ENCODE data around the gene TNIK.

TNIK gene

DNA sequence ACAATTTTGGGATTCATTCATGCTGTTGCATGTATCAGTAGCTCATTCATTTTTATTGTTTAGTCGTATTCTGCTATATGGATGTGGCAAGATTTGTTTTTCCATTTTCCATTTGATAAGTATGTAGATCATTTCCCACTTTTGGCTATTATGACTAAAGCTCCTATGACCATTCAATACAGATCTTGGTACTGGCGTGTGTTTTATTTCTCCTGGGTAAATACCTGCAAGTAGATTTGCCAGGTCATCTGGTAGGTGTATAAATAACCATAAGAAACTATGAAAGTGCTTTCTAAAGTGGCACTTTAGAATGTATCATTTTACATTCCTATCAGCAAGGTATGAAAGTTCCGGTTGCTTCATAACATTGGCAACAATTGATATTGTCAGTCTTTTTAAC lies 124.6 kb downstream of the TNIK start:
- DNase-seq: no peak

DNA sequence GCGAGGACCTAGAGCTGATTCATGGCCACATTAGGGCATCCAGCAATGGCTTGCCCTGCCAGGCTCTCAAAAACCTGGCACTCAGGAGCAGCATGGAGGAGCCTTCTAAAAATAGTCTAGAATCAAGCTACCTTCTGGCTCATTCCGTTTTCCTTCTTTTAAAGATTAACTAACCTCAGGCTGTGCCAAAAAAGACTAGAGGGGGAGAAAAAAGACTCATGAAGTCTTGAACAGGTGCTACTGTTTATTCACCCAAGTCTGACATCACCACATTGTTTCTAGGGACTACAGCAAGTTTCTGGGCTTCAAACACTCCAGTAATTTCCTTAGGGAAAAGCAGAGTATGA lies 125.8 kb downstream of the TNIK start:
- no peak for DNase-seq

DNA sequence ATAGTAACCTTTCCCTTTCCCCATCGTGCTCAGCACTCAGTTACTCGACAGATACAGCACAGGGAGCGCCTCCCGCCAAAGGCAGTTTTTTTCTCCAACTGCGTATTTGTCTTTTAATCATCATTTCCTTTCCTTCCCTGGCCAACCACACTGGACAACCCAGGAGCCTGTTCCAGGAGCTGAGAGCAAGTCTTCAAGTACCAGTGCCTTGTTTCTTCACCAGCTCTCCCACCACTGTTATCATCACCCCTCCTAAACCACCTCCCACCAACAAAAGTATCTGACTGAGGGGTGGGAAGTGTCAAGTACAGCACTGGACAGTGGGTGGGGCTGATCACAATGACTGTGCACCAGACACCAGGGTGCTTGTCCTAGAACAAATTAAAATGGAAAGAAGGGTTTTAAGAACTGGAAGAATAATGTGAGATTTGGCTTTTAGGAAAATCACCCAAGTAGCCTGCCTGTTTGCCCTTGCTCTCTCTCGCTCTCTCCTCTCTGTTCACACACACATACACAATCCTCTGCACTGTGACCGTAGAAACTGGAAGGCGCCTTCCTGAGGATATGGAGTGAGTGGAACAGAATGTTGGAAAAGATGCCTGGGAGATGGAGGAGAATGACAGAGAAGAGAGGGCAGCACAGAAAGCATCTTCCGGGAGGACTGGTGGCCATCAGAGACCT lies 126.3 kb downstream of the TNIK start:
- no peak for DNase-seq

DNA sequence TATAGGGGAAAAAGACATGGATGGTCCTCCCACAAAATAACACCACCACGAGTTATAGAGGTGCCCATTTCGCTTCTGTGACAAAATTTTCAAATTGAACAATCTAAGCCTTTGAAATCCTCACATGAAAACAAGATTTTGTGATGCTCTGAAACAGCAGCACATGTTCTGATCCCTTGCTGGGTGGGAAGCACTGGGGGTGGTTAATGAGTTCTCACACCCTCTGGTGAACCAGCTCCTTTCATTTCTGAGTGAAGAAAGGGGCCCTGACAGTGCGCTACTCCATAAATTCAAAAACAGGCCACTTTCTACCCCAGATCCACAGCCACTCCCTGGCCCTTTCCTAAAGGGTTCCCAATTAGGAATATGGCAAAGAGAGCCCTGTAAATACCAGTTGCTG lies 129.3 kb downstream of the TNIK start:
- no peak for DNase-seq

DNA sequence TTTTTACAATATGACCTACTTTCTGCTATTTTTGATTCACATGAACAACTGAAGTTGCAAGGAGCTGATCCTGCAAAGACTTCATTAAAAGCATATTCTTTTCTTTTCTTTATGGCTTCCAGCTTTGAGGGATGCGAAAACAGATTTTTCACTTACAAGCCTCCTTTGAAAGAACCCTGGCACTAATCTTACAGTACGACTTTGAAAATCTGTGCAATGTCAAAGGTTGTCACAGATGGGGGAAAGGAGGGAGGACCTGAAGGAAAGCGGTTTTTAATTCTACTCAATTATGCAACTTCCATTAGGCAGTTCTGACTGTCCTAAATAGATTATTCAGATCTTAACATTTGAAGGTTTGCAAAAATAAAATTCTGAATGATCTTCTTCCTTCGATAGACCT lies 130.5 kb downstream of the TNIK start:
- no peak for DNase-seq

DNA sequence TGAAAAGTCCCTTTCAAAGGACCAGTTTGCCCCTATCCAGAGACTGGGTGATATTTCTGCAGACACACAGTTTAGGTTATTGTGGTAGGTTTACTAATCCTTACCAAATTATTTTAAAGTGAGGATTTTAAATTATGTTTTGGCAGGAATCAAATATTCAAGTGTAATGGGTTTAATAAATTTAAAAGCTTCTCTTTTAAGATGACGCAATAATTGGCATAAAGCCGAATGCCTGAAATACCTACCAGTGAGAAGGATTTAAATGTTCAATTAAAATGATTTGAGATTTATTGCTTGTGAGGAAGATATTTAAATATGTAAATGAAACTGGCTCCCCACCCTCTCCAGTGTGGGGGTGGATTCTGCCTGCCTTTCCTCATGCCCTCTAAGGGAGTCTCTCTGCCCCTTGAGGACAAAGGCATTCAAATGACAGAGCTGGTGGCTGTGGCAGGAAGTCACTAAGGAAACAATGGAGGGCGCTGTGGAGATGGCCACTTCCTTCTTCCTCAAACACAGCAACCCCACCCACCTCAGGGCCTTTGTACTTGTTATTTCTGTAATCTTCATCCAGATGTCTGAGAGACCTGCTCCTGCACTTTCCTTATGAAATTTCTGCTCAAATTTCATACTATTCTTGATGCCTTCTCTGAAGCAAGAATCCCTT lies 131.7 kb downstream of the TNIK start:
- no peak for DNase-seq

DNA sequence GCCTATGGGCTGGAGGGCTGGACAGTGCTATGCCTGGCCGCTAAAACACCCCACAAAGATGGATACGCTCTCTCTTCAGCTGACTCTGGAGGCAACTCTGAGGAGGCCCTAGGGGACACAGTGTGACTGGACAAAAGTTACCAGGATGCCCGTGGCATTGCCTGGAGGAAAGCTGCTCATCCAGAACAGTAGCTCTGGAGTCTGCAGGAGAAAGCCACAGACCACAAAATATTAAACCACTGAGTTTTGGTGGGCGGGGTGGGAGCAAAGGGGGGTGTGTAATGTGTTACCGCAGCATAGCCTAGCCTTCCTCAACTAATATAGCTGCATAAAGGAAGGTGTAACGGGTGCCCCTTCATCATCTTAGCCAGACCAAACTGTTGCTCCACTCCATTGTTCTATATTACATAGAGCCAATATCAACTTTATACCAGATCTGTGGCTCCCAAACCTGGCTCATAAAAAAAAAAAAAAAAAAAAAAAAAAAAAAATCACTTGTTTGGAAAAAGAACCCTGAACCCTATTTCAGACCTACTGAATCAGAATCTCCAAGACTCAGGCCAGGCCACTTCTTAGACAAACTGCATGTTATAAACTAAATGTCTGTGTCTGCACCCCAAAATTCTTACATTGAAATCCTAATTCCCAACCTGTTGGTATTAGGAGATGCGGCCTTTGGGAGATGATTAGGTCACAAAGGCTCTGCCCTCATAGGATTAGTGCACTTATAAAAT lies 132.6 kb downstream of the TNIK start:
- no peak for DNase-seq

DNA sequence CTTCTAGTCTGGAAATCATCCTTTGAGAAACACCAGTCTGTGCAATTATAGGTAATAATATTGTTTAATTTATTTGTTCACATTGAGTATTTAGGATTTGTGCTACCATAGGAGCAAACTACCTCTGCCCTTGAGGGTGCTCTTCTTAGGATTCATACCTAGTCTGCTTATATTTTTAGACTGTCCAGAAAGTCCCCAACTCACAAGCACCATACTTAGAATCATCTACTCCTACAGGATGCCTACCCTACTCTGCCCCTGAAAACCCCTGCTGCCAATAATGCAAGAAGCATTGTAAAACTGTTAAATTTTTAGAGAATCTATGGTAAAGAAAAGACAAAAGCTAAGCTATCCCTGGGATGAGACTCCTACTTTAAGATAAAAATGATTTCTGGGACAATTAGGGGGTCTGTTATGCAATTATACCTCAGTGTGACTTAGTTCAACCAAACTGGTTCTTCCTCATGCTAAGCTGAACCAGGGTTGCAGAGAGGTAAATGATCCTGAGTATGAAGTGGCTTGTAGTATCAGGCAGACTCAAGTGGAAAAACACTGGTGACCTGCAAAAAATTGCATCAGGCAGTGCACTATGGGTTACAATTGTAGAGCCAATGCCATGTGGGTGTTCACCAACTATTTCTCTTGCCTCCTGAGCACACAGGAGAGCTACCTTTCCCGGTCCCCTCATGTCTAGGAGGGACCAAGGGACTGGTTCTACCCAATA lies 133.3 kb downstream of the TNIK start:
- no peak for DNase-seq

DNA sequence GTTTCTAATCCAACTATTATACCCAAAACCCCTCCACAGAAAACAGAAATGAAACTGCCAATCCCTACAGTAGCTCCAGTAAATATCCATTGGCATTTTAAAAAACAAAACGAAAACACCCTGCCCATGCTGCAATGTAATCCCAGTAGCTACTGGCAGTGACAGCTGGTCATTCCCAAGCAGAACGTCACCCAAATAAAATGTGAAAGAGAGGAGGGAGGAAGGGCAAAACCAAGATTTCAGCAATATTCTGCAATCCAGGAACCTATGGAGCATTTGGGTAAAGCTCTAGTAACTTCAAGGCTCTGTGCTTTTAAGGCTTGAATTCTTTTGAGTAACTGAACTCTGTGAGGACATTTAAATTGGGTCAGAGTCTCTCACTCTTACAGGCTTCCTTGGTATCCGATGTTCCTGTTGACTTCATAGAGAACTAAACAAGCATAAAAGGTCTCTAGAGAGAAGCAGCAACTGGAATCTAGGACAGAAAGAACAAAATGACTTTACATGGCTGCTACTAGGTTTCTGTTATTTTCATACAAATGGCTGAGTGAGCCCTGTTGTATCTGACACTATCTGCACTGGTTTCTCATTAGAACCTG lies 136.2 kb downstream of the TNIK start:
- no peak for DNase-seq

DNA sequence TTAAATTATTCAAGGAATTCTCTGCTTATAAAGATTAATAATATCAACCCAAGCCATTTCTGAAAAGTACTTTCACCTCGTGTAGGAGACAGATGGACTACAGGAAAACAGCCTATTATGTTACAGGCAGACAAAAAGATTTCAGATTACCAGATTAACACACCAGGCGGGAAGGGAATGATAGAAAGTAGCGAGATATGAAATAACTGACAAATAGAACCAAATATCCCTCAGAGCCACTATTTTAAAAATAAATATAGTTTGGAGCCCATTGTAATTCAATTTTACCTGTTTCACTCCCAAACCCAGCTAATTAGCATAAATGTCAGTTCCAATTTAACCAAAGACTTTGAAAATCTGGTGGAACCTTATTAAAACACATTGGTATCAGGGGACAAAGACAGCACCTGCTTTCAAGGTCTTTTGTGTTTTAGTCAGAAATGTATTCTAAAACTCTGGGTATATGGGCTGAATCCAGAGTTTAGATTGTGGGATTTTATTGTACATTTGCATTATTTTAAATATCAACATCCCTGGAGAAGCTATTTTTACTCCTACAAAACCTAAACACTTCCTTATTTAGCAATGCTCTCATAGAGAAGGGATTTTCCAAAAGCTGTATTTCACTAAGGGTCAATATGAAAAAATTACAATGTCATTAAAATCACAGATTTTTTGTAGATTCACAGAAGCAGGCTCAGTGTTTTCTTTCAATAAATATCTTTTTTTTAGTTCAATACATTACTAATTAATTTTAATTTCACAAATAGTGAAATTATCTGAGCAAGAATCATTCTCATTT lies 138.4 kb downstream of the TNIK start:
- no peak for DNase-seq

DNA sequence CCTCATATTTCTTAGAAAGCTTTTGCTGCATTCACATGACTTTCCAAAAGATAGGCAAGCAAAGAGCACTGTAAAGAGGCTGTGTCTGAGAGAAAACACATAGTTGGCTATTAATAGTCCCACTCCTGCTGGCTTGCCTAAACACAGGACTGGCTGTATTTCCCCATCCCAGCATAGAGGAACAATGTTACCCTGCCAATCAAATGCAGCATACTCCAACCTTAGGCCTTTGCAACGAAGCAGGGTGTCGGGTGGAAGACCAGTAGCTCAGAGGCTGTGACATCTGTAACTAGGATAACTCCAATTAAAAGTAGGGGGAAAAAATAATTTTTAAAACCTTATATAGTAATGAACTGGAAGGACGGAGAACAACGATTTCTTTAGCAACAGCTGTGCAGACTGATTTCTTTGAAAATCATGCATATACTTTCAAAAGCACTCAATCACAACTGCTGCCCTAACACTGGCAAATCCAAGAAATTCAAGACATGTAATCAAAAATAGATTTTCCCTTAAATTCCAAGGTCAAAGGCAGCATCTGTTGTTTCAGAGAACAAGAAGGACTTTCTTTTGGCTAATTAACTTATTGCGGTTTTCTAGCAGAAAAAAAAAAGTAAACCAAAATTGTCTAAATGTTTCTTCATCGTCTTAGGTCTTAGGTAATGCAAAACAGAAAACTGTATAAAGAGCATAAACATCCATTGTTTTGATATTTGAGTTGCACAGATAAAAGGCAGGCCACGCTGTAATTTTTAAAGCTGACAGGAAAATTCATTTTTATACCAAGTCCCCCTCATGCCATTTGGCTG lies 139.3 kb downstream of the TNIK start:
- DNase-seq: no peak

DNA sequence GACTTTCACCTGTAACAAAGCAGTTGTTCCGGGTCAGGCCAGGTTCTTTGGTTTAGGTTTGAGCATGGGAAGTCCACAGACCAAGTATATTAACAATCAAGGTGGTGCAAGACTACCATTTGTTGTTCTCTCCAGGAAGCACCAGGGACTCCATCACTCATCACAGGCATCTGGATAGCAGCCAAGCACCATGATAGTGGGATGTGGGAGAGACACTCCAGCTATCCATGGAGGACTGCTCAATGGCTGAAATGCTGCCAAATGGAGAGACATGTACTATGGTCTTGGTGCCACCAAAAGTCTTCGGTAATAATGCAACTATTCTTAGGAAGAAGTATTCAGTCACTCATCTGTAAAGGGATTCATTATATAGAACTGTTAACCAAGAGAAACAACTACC lies 143.0 kb downstream of the TNIK start:
- no peak for DNase-seq

DNA sequence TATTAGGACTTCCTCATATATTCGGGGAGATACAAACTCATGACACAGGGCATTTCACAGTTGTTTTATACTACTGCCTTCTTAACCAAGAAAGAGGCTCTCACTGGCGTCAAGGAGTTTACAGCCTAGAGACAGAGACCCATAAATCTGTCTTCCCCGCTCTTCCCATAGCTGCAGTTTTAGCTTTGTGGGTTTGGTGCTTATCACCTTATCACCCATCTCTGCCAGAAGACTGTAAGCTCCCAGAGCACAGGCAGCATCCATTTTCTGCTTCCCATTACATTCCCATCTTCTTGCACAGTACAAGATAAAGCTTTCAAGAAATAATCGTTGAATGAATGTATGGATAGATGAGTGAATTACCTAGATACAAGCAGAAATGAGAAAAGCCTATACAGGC lies 144.3 kb downstream of the TNIK start:
- no peak for DNase-seq

DNA sequence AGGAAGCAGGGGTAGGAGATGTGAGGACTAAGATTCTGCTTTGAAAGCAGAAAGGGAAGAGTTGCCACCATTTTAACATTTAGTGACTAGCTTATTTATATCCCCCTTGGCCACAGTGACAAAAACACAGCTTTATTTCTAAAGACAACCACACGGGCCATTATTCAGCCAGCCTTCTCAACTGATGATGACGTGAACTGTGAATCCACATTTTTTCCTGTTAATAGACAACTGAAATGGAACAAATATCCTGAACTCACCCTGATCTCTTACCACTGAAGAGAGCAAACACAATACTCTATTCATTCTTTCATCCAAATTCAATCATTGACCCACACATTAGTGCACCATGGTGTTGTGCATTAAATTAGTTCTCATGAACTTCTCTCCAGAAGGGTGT lies 145.1 kb downstream of the TNIK start:
- no peak for DNase-seq

DNA sequence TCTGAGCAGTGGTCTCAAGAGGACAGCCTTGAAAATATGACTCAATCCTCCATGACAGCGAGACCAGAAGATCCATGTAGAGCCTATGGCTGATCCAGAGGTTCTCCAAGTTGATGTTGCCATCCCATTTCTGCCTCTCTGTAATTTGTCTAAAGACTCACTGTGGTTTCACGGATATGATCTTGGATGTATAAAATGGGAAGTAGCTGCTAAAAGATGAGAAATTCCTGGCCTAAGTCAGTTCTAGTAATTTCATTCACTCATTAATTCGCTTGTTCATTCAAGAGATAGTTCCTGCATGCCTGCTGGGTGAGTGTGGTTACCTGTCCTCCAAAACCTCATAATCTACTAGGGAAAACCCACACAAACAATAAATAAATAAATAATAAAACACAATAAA lies 145.9 kb downstream of the TNIK start:
- DNase-seq: no peak

DNA sequence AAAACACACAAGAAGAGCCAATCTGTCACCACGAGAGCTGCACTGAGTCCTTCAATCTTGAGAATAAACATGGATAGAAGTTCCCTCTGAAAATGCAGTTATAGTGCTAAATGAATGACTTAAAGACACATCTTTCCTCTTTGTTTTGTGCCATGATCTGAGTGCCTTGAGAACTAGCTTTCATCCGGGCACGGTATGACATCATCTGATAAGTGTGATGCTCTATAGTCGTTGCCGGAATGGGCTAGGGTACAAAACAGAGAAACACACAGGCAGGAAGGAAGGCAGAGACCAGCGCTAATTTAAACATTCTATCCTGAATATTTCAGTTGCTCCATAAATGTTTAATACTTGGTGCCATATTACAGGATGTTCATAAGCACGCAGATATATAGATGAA lies 146.5 kb downstream of the TNIK start:
- no peak for DNase-seq

DNA sequence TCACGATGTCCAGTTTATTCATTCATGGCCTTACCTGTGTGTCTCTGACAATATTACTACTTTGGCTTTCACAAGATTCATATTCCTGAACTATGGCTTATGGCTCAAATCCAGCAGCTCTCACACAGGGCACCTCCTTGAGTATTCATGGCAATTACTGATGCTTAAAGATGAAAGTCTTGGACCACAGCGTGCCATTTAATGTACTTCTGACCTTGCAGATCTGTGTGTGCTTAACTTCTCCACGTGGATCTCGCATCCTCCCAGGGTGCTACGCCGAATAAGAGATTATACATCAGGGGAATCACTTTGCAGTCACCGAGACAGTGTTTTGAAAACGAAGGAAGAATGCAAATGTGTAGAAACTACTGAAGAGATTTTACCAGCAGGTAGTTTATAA lies 147.5 kb downstream of the TNIK start:
- no peak for DNase-seq

DNA sequence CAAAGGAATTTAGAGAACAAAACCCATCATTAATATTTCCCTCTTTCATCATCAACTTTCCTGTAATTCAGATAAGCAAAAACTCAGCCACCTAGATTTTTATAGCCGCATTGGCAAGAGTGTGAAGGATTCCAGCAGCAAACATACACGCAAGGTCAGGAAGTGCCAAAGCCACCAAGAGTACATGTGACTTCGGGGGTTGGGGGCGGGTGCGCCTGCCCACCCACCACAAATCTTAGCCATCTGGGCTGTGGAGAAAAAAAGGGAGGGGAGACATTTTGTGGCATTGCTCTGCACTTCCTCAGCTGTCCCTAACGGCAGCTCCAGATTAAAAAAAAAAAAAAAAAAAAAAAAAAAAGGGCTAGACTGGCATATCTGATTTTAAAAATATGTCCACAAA lies 148.4 kb downstream of the TNIK start:
- DNase-seq: no peak

DNA sequence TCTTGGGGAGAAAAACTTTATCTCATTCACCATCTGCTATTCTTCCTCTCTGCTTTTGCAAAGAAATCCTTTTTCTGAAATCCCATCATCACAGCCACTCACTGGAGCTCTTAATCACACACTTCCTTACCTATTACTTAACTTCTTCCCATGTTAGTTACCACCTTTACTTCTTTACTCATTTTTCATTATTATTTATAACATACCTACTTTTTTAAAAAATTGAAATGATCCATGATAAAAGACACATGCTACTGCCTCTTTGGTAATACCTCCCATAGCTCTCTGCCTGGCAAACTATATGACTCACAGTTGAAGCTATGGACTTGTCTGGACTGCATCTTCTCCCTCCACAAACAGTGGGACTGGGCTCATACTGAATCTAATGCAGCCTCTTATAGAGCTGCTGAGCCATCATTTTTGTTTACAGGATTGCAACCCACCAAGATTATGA lies 150.3 kb downstream of the TNIK start:
- no peak for DNase-seq

DNA sequence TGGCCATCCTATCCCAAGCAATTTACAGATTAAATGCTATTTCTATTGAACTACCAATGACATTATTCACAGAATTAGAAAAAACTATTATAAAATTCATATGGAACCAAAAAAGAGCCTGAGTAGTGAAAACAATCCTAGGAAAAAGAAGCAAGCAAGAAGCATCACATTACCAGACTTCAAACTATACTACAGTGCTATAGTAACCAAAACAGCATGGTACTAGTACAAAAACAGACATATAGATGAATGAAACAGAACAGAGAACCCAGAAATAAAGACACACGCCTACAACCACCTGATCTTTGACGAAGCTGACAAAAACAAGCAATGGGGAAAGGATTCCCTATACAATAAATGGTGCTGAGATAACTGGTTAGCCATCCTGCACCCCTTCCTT lies 152.2 kb downstream of the TNIK start:
- no peak for DNase-seq

DNA sequence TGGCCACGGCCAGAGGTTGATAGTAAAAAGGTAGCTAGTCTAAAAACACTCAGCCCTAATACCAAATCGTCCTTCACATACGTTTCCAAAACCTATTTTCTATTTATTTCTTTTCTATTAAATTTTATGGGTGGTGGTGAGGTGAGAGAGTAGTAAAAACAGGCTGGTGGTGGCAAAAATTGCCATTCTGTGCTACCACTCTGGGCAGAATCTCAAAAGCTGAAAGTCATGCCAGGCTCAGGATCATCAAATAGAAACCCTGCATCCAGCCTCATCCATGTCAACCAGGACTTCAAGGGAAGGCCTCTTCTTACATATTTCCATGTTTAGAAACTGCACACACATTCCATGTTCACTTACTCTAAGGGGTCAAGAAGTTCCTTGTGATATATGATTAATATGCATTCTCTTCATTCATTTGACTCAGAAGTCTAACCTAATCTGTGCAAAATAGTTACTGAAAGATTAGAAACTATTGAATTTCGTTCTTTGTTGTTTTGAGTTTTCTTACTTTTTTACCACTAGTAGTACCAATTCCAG lies 153.1 kb downstream of the TNIK start:
- DNase-seq: no peak

Data from NCI-H187 (cell line).